K562 treated with DMSO at 1 percent for 4 hours (cell line): ENCODE data around the gene NBPF6. TPM values are rescaled to one million over a fixed set of nuclear protein-coding genes. Genes with fewer than 3 reads are reported as not detected.

Experiments
- total RNA-seq: library from RNA; unstranded; fragments of 300-600 nt; gene quantifications from 2 replicates; pipeline ENCODE4 v1.2.3, GENCODE V29; 2022; ENCODE audit not compliant: insufficient read depth

Gene NBPF6
- 8.4 and 10.8 TPM in 2 replicates for total RNA-seq

GRCh38 chr1:108450043-108450442, at the start of gene NBPF6:
Gene NBPF6, plus strand, starts transcription at chr1:108450343. Its CDS starts 259 bp downstream, at chr1:108450602.

Other genes starting within 250 kb of the NBPF6 start
- gene SLC25A24, start 250.0 kb upstream of the NBPF6 start, total RNA-seq, result 11.0 TPM in 2 replicates
- gene NBPF4, start 206.3 kb upstream of the NBPF6 start, total RNA-seq, result 2.3 and 7.4 TPM in 2 replicates
- 13.3 and 15.4 TPM in 2 replicates for gene EEIG2, start 109.8 kb downstream of the NBPF6 start, total RNA-seq
- gene HENMT1, start 210.8 kb downstream of the NBPF6 start, total RNA-seq, result not detected in 2 replicates
- 14.4 and 25.6 TPM in 2 replicates for gene PRPF38B, start 242.0 kb downstream of the NBPF6 start, total RNA-seq